Panc1 (cell line): ENCODE data around the gene REPIN1. TPM values are rescaled to one million over a fixed set of nuclear protein-coding genes. Genes with fewer than 3 reads are reported as not detected.

ENCODE experiments used
- ATAC-seq: fragments of 200-7000 bp; cut with Tn5 transposase; 2 replicates; pipeline ENCODE4 v1.9.1; 2020; ENCODE audit warnings: mild to moderate bottlenecking, moderate library complexity
- BruUV-seq: library from RNA; stranded (reverse); fragments of 400-500 nt; replicated peaks from 2 replicates; lab custom pipeline; 2021; lab: Mats Ljungman, UMichigan
- CTCF ChIA-PET: fragments of 300-600 bp; sonication (Branson Sonifier 250); formaldehyde crosslinking; loops from one replicate; lab custom pipeline; 2022; ENCODE audit warnings: antibody characterized with exemption; lab: Charles Lee
- POLR2A ChIA-PET: fragments of 300-600 bp; sonication (Branson Sonifier 250); formaldehyde crosslinking; loops from one replicate; lab custom pipeline; 2022; ENCODE audit warnings: antibody characterized with exemption; lab: Charles Lee
- DNase-seq: peaks from one replicate; pipeline ENCODE4 v3.0.0-alpha.2; 2010; ENCODE audit warnings: low read depth, low spot score
- H3K27ac ChIP-seq: 2 replicates; pipeline ENCODE4 v1.5.1; 2011; ENCODE audit warnings: mild to moderate bottlenecking, low read length, inconsistent platforms
- H3K27me3 ChIP-seq: fragments of 200-500 bp; sonication (Bioruptor generic); 2 replicates; pipeline ENCODE4 v1.6.0; 2014; ENCODE audit warnings: low read length, inconsistent platforms; ENCODE audit not compliant: control insufficient read depth, insufficient read depth
- H3K36me3 ChIP-seq: fragments of 200-500 bp; sonication (Bioruptor generic); 2 replicates; pipeline ENCODE4 v1.5.1; 2014; ENCODE audit warnings: inconsistent platforms, mild to moderate bottlenecking, low read length, moderate library complexity; ENCODE audit not compliant: control insufficient read depth, insufficient read depth
- H3K4me1 ChIP-seq: 2 replicates; pipeline ENCODE4 v1.5.1; 2011; ENCODE audit warnings: inconsistent platforms, mild to moderate bottlenecking, low read length, moderate library complexity; ENCODE audit not compliant: control insufficient read depth, insufficient read depth
- H3K4me3 ChIP-seq, 2 experiments: 2 replicates each; pipeline ENCODE4 v1.5.1; 2011 to 2012; ENCODE audit warnings: low read depth in 2 of 2, low read length in 2 of 2, mild to moderate bottlenecking in 2 of 2, inconsistent platforms in 1 of 2, moderate library complexity in 1 of 2
- H3K9me3 ChIP-seq: fragments of 200-500 bp; sonication (Bioruptor generic); 2 replicates; pipeline ENCODE4 v1.5.1; 2014; ENCODE audit warnings: low read depth, mild to moderate bottlenecking, inconsistent platforms, low read length, moderate library complexity; ENCODE audit not compliant: control insufficient read depth, insufficient read depth
- POLR2AphosphoS5 ChIP-seq: IDR thresholded peaks from 2 replicates; pipeline ENCODE4 v1.6.1; 2012; ENCODE audit warnings: mild to moderate bottlenecking, low read depth, low read length, moderate library complexity
- SIN3A ChIP-seq: IDR thresholded peaks from 2 replicates; pipeline ENCODE4 v1.6.1; 2012; ENCODE audit warnings: low read depth, mild to moderate bottlenecking, low read length, moderate library complexity, borderline replicate concordance; ENCODE audit not compliant: insufficient read depth
- TCF7L2 ChIP-seq: IDR thresholded peaks from 2 replicates; pipeline ENCODE4 v1.6.1; 2011; ENCODE audit warnings: mild to moderate bottlenecking, low read depth, low read length, inconsistent platforms
- in situ Hi-C: cut with HindIII; loops from 2 replicates; pipeline ENCODE4 v1.10.0; 2016; ENCODE audit warnings: low sequenced_read_pairs, low pct_unique_long_range_greater_than_20kb
- intact Hi-C: fragments of 100-400 bp; cut with micrococcal nuclease; formaldehyde crosslinking; loops from one replicate; pipeline ENCODE4 v1.10.0; 2022; ENCODE audit not compliant: unreplicated experiment
- total RNA-seq: library from RNA; stranded (reverse); gene quantifications from one replicate; pipeline ENCODE4 v1.2.1, GENCODE V29; 2021; ENCODE audit not compliant: unreplicated experiment
- TF ChIP-seq, protein P1 (sequence below): fragments of 450-650 bp; IDR thresholded peaks from 2 replicates; pipeline ENCODE4 v1.5.1; 2017; ENCODE audit warnings: mild to moderate bottlenecking
- TF ChIP-seq, protein P2 (sequence below), 2 experiments: IDR thresholded peaks; 2 replicates each; pipeline ENCODE4 v1.6.1; 2011 to 2012; ENCODE audit warnings: low read depth in 2 of 2, control low read depth in 1 of 2, low read length in 1 of 2, mild to moderate bottlenecking in 1 of 2, moderate library complexity in 1 of 2; ENCODE audit not compliant: insufficient read depth in 1 of 2

The REPIN1 gene
- total RNA-seq, 1 experiment from 2014 or later: 209 TPM

DNA sequence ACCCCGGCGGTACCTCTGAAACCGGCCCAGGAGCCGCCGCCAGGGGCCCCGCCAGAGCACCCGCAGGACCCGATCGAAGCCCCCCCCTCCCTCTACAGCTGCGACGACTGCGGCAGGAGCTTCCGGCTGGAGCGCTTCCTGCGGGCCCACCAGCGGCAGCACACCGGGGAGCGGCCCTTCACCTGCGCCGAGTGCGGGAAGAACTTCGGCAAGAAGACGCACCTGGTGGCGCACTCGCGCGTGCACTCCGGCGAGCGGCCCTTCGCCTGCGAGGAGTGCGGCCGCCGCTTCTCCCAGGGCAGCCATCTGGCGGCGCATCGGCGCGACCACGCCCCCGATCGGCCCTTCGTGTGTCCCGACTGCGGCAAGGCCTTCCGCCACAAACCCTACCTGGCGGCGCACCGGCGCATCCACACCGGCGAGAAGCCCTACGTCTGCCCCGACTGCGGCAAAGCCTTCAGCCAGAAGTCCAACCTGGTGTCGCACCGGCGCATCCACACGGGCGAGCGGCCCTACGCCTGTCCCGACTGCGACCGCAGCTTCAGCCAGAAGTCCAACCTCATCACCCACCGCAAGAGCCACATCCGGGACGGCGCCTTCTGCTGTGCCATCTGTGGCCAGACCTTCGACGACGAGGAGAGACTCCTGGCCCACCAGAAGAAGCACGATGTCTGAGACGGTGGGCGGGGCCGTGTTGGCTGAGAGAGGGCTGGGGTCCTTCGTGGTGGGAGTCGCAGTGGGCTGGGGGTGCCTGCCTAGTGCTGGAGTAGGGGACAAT lies 3.8 kb downstream of the REPIN1 start:
- peaks cover 9% of the 10 kb centered on the region for H3K36me3 ChIP-seq
- ChIA-PET CTCF (no interaction called here), POLR2A (no interaction called here)
- no peak overlapping the region for H3K4me3 ChIP-seq
- H3K27me3 ChIP-seq: no peaks in the 10 kb centered on the region
- in situ Hi-C loops (no loop called here), intact Hi-C loops (no loop called here)
- H3K4me1 ChIP-seq: peaks cover 52% of the 10 kb centered on the region
- H3K9me3 ChIP-seq: no peaks in the 10 kb centered on the region
- ATAC-seq (no peak), DNase-seq (no peak)
- no peak overlapping the region for H3K27ac ChIP-seq
- no peak for TF ChIP-seq SIN3A
- no peak for TF ChIP-seq POLR2AphosphoS5
- TF ChIP-seq, protein P1, sequence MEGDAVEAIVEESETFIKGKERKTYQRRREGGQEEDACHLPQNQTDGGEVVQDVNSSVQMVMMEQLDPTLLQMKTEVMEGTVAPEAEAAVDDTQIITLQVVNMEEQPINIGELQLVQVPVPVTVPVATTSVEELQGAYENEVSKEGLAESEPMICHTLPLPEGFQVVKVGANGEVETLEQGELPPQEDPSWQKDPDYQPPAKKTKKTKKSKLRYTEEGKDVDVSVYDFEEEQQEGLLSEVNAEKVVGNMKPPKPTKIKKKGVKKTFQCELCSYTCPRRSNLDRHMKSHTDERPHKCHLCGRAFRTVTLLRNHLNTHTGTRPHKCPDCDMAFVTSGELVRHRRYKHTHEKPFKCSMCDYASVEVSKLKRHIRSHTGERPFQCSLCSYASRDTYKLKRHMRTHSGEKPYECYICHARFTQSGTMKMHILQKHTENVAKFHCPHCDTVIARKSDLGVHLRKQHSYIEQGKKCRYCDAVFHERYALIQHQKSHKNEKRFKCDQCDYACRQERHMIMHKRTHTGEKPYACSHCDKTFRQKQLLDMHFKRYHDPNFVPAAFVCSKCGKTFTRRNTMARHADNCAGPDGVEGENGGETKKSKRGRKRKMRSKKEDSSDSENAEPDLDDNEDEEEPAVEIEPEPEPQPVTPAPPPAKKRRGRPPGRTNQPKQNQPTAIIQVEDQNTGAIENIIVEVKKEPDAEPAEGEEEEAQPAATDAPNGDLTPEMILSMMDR: no peak
- TF ChIP-seq, protein P2, sequence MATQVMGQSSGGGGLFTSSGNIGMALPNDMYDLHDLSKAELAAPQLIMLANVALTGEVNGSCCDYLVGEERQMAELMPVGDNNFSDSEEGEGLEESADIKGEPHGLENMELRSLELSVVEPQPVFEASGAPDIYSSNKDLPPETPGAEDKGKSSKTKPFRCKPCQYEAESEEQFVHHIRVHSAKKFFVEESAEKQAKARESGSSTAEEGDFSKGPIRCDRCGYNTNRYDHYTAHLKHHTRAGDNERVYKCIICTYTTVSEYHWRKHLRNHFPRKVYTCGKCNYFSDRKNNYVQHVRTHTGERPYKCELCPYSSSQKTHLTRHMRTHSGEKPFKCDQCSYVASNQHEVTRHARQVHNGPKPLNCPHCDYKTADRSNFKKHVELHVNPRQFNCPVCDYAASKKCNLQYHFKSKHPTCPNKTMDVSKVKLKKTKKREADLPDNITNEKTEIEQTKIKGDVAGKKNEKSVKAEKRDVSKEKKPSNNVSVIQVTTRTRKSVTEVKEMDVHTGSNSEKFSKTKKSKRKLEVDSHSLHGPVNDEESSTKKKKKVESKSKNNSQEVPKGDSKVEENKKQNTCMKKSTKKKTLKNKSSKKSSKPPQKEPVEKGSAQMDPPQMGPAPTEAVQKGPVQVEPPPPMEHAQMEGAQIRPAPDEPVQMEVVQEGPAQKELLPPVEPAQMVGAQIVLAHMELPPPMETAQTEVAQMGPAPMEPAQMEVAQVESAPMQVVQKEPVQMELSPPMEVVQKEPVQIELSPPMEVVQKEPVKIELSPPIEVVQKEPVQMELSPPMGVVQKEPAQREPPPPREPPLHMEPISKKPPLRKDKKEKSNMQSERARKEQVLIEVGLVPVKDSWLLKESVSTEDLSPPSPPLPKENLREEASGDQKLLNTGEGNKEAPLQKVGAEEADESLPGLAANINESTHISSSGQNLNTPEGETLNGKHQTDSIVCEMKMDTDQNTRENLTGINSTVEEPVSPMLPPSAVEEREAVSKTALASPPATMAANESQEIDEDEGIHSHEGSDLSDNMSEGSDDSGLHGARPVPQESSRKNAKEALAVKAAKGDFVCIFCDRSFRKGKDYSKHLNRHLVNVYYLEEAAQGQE (IDR thresholded peaks at IDR 0.05; ENCODE audit: insufficient read depth in 1 of 2, low read depth in 2 of 2, low read length in 1 of 2): no peak
- TF ChIP-seq TCF7L2: no peak
- BruUV-seq: no TSS peak

DNA sequence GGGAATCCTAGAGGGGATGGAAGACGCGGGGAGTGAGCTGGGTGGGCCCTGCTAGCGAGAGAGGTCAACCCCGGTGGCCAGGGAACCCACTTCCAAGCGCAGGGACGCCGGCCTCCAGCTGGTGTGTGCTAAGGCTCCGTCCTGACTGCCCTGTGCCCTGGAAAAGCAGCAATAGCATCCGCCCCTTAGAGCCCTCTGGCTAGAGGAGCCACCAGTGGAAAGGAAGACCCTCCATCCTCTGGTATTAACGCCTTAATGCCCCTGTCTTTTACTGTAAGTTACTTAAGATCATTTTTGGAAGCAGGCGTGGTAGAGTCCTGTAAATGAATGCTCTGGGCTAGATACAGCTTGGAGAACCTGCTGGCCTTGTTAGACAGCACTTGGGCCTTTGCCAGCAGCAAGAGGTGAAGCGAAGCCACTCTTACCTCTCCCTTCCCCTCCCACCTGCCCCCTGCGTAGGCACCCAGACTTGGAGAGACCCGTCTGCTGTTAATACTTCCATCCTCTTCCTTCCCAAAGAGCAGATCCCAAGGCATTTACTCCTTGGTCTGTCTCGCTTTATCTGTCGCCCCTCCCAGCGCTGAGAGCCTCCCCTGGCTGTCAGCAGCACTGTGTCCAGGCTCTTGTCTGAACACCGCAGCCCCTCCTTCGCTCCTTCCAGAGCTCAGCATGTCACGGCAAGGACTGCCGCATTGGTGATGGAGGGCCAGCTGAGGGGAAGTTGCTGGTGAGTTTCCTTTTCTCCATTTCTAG lies 4.6 kb downstream of the REPIN1 start:
- DNase-seq (no peak), ATAC-seq (no peak)
- Histone ChIP-seq H3K27ac (no peak overlapping the region), H3K4me1 (peaks cover 55% of the 10 kb centered on the region), H3K4me3 (no peak overlapping the region), H3K9me3 (no peaks in the 10 kb centered on the region), H3K27me3 (no peaks in the 10 kb centered on the region), H3K36me3 (peaks cover 9% of the 10 kb centered on the region)
- TF ChIP-seq TCF7L2 (no peak), SIN3A (no peak), POLR2AphosphoS5 (no peak)
- TF ChIP-seq, protein P1: no peak
- TF ChIP-seq, protein P2 (IDR thresholded peaks at IDR 0.05; ENCODE audit: insufficient read depth in 1 of 2, low read depth in 2 of 2, low read length in 1 of 2): no peak
- ChIA-PET POLR2A (no interaction called here), CTCF (no interaction called here)
- TSS peak; percentile 33 for BruUV-seq
- intact Hi-C loops: no loop called here
- in situ Hi-C loops: no loop called here
